GM04504 (cell line): ENCODE results near the gene TSPAN4.

Experiments used
- DNase-seq: peaks from one replicate; pipeline ENCODE4 v3.0.0-alpha.2; 2012; ENCODE audit warnings: low read depth

TSPAN4 gene, protein sequence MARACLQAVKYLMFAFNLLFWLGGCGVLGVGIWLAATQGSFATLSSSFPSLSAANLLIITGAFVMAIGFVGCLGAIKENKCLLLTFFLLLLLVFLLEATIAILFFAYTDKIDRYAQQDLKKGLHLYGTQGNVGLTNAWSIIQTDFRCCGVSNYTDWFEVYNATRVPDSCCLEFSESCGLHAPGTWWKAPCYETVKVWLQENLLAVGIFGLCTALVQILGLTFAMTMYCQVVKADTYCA

DNA sequence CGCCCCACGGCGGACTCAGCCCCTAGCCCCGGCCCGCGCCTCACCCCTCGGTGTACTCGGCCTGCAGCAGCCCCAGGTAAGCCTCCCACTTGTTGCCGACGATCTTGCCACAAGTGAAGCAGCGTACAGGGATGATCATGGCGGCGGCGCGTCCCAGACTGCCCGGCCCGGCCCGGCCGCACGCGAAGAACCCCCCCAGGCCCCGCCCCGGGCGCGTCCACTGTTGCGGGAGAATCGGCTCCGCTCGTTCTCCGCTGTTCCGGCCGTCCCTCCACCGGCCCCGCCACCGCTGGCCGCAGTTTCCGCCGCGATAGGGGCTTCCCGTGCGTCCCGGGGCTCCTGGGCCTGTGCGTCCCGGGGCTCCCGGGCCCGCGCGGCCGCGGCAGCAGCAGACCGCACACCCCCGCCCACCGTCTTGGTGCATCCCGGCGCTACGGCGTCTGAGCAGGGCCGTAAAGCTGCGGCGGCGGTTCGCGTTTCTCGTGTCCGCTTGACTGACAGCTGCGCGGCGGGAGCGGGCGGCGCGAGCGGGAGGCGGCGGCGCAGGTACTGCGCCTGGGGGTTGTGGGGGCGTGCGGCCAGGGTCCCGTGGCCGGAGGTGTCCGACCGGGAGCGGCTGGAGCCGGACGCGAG, at the start of gene TSPAN4, which contains the start of gene POLR2L:
Gene TSPAN4, plus strand, starts transcription at position 483 of the 633 bp plus-strand sequence. CDS start 7,453 bp downstream, outside the sequence.
Gene POLR2L, minus strand, starts transcription at position 160 of the 633 bp plus-strand sequence. Its CDS starts 21 bp downstream, at position 139.
- DNase-seq: peak; percentile 72

DNA sequence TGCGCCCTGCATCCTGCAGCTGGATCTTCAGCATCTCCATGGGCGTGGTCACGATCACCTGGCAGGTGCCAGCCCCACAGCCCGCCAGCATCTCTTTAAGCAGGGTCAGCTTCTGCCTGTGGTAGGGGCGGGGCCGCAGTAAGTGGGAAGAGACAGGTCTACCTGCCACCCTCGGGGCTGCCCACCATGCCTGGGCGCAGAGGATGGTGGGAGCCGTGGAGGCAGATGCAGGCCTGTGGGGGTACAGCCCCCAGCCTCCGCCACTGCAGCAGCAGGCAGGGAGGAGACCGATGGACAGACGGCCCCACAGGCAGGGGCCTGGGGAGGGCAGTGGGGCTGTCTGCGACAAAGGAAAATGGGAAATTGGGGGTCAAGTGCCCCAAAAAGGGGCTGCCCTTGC, 49.8 kb upstream of the TSPAN4 start:
- no peak for DNase-seq

DNA sequence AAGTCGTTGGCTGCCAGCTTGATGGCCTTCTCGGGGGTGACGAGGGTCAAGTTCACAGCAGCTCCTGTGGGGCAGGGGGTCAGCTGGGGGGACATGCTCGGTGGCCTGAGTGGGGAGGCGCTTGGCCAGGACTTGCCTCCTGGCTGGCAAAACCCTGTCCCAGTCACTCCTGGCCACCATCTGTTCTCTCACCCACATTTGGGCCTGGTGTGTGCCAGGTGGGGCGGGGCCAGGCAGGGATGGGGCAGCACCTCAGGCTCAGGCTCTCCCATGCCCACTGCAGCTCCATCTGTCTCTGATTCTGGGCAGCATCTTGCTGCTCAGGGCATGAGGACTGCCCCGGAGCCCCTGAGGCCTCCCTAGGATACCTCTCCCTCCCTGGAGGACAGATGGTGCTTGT, 49.1 kb upstream of the TSPAN4 start:
- DNase-seq: no peak

DNA sequence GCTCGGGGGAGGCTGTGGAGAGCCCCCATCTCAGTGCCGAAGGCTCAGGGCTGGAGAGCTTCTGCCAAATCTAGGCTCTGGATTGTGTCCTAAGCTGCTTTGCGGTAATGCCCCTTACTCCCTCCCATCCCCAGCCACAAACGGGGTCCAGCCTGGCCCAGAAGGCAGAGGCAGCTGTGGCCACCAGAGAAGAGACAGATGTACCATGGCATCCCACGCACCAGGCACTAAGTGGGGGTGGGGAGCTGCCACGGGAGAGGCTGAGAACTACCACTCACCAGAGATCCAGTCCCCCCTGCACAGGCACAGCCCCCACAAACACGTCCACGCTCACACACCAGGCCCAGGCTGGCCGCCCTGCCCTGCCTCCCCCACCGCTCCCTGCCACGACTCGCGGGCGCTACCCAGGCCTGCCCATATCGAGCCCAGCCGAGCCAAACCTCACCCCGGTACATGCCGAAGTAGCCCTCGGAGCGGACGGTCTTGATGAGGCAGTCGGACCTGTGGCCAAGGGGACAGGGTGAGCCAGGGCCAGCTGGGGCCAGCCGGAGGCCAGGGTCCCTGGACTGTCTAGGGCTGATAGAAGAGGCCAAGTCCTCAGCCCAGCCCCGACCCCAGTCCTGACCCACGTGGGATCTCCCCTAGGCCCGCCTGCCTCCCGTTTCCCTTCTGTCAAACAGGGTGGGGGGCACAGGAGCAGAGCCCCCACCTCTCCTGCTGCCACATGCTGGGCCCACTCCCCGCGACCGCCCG, 48.5 kb upstream of the TSPAN4 start:
- DNase-seq: no peak

DNA sequence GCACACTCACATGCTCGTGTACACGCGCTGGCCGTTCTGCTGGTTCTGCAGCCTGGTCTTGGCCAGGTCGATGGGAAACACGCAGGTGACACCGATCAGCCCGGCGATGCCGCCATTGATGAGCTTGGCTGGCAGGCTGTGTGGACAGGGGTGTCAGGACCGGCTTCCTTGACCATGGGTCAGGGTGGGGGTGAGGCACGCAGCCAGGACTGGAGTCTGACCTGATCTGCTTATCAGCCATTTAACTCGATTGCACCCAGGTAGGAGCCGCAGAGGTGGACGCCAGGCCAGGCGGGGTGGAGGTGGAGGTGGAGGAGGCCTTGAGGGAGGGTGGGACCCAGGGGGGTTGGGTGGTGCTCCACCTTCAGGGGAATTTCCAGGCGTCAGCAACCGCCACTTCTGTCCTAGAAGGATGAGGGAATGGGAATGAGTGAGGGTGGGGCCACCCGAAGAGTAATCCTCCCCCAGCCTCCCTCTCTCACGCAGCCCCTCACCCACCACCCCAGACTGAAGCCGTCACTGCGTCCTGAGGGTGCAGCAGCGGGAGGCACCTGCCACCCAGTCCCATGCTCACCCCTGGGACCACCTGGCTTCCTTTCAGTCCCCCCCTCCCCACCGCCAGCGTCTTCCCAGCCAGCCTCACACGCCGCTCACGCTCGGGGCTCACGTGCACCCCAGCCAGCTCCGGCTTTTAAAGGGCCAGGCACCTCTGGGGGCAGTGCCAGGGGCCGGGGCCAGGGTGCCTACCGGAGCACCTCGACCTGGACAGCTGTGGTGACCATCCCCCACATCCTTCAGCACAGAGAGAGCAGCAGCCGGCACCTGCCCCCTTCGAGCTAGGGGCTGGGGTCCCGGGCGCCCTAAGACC, 47.7 kb upstream of the TSPAN4 start:
- DNase-seq: no peak

DNA sequence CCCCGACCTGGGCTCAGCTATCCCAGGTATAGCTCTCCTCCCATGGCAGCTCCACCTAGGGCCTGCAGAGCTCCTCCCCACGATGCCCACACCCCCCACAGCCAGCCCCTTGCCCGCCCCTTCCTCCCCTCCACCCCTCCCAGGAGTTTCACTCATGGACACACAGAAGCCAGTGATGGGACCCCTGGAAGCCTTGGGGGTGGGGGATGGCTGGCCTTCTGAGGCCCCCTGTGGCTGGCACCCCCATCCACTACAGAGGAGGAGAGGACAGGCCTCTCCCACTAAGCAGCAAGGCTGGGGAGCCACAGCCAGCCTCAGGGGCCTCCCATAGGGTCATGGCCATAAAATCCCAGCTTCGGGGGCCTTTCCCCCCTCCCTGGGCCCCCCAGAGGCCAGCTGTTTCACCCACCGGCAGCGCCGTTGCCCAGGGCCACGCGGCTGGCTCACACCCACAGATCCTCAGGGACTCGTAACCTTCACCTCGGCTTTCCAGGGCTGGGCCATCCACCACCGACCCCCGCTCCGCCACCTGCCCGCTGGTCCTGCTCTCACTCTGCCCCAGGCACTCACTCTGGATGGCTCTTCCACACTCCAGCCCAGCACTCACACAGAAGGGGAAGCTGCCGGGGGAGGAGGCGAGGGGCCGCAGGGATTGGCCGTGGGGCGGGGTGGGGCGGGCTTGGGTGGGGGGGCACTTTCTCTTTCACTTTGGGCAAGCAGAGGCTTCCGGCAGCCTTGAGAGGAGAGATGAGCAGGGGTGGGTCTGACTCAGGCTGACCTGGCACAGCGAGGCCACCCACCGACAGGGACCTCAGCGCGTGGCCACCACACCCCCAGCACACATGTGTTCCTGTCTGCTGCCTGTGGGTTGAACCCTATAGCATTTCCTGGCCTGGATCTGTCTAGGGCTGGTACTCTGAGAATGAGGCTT, 46.8 kb upstream of the TSPAN4 start:
- DNase-seq: peak; percentile 81

DNA sequence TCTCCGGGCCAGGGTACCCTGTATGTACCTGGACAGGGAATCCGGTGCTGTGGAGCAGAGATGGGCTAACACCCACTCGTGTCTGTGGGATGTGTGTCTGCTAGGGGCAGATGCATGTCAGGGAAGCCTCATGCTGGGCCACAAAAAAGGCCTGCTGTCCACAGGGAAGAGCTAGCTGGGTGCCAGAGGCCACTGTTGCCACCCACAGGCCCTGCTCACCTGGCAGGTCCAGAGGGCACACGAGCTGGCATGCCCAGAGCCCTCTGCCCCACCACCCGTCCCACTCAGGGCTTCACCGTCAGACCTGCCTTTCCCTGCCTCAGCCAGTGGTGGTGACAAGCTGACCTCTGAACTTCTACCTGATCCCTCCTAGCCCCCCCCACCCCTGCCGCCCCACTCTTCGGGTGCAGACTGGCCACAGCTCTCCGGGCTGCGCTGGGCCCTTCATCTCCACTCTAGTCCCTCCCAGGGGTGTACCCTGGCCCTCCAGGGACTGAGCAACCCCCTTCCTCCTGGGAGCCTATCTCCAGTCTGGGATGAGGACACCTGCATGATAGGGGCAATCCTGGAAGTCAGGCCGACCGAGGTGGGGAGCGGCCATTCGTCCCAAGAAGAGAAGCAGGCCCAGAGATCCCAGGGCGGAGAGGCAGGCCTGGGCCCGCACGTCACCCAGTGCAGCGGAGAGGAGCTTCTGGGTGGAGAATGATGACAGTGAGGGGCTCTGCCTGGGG, 45.9 kb upstream of the TSPAN4 start:
- DNase-seq: no peak

DNA sequence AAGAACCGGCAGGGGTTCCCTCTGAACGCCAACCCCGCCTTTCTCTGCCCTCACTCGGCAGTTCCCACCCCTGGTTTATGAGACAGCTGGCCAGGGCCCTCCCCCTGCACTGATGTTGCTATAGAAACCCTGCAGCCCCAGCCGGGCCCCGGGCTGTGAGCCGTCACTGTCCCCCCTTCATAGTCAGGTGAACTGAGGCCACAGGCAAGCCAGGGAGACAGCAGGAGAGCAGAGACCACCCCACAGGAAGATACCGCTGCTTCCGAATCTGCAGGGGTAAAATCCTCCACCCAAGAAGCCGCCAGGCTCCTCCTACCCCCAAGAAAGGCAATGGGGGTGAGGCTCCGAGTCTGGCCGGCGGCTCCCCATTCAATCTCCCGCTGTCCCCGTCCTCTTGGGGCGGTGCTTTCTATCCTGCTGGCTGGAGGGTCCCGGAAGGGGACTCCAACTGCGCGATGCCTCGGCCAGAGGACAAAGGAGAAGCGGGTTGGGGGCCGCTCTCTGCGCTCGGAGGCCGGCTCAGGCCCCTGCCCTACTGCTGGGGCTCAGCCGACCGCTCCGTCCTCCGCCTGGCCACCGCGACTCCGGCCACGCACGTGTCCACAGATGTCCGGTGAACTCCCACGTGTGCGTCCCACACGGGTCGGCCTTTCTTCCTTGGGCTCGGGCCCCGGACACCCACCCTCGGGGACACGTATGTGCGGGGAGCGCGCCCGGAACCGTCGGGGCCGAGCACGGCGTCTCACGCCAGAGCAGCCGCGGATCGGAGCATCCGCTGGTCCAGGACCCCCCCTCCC, 45.2 kb upstream of the TSPAN4 start:
- peak; percentile 65 for DNase-seq

DNA sequence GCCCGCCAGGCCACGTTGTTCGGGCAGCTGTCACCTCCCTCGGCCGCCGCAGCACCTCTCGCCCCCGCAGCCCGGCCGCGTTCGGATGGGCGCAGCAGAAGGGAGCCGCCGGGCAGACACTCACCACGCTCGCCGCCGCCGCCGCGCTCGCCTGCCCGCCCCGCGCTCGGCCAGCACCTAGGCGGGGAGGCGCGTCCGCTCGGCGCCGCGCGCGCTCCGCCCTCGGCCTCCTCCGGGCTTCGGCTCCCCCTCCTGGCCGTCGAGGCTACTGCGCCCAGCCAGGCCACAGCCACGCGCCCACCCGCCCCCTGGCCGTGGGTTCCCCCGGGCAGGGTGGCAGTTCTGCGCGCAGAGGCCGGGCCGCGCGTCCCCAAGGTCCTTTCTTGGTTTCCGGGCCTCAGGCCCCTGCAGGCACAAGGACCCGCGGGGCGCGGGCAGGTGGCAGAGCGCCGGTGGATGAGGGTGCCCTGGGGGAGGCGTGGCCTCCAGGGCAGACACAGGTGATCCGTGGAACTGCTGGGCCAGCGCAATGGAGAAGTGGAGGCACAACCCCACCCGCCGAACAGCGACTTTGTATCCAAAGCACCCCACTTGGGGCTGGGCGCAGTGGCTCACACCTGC, 44.4 kb upstream of the TSPAN4 start, which contains the start of gene SLC25A22:
Gene SLC25A22, minus strand, starts transcription at position 189 of the 621 bp plus-strand sequence. CDS start 3,275 bp downstream, outside the sequence.
- peak; percentile 50 for DNase-seq

DNA sequence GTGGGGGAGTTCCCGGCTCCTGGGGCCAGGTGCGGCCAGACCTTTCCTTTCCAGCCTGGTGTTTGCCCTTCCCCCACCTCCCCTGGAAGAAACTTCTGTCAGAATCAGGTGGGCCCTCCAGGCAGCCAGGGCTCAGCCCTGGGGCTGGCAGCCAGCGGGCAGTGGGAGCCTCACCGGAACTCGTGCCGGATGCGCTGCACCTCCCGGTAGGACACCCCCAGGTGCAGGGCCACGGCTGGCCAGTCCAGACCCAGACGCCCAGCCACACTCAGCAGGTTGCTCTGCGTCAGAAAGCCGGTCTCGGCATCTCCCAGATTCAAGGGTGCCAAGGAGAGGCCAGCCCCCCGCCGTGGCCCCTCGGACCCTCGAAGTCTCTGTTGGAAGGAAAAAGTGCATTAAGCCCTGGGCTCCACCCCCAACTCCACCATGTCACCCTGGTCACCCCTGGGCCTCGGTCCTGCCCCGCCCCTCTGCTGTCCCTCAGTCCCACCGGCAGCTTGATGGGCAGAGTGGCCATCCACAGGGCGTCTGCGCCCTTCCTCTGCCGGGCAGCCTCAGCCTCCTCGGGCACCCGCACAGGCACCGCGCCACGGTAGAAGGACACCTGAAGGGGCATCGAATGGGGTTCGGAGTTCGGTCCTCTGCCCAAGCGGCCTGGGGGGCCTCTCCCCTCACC, 42.9 kb upstream of the TSPAN4 start:
- DNase-seq: no peak

DNA sequence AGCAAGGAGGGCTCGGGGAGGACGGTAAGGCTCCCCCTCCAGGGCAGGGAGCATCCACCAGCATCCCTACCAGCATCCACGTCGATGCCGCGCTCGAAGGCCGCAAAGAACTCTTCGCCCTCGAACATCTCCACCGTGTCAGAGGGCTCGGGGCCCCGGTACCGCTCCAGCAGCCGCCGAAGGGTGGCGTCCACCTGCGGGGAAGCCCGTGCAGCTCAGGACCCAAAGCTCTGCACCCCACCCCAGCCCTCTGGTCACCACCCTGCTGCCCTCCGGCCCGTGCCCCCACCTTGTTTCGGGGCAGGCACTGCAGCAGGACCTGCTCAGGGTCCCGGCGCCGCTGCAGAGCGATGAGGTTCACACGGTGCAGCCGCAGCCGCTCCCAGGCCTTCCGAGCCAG, 42.2 kb upstream of the TSPAN4 start:
- DNase-seq: no peak

DNA sequence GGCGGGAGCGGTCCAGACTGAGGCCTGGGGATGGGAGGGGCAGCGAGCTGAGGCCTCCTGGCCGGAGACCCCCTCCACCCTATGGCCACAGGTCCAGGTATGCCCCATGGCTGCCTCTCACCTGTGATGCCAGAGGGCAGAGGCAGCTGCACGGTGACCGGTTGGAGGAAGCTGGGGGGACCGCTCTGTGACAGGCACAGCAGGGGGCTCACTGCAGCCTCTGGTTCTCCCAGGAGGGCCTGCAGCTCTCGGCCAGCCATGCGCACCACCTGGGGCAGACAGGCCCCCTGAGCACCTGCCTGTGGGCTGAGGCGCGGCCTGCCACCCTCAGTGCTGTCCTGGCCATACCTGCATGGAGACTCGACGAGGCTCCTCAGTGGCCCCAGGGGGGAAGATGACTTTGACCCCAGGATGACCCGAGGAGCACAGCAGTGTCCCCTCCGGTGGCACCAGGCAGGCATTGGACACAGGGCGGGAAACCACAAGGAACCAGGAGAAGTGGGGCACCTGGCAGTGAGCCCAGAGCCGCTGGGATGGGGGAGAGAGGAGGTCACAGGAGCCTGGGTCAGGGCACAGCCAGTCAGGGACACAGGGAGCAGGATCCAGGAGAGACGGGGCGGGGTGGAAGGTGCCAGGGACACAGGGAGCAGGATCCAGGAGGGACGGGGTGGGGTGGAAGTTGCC, 41.4 kb upstream of the TSPAN4 start:
- DNase-seq: no peak

DNA sequence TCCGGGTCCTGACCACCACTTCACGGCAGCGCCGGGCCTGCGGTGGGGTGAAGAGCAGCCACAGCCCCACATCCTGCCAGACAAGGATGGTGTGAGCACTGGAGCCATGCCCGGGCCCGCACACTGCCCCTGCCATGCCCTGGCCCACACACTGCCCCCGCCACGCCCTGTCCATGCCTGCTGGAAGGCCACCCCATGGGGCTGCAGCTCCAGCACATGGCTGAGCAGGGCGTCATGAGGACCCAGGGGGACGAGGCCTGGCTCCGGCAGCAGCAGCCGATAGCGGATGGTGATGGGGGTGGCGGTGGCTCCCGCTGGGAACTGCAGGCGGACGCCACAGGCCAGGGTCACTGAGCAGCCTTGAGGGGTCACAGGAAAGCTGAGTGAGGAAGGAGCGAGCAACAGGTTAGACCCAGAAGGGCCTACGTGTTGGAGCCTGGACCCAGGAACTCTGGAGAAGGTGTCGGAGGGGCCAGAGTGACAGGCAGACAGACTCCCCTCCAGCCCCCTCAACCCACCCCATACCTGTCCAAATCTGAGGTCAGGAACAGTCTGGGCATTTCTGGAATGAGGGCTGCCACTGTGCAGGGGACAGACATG, 40.5 kb upstream of the TSPAN4 start:
- DNase-seq: no peak

DNA sequence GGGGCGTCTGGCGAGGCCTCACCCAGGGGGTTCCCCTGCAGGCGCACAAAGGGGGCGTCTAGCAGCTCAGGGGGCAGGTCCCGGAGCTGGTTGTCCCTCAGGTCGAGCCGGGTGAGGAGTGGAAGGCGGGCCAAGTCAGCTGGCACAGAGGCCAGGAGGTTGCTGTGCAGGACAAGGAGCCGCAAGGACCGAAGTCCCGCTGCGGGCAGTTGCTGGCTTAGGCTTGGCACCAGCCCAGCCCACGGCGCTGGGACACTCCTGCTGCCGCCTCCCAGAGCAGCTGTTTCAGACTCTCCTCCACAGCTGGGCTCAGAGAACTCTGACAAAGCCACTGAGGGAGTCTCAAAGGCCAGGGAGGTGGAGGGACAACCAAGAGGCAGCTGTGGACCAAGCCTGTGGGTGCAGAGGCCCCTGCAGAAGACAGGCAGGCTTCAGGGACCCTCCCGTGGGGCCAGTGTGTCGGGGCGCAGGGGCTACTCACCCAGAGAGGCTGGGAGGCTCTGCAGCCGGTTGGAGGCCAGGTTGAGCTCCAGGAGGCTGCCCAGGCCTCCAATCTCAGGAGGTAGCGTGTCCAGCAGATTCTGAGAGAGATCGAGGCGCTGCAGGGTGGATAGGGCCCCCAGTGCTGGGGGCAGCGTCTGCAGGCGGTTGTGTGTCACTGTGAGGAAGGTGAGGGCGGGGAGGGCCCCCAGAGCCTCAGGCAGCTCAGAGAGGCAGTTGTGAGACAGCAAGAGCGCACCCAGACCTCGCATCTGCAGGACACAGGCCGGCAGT, 39.8 kb upstream of the TSPAN4 start:
- DNase-seq: no peak

DNA sequence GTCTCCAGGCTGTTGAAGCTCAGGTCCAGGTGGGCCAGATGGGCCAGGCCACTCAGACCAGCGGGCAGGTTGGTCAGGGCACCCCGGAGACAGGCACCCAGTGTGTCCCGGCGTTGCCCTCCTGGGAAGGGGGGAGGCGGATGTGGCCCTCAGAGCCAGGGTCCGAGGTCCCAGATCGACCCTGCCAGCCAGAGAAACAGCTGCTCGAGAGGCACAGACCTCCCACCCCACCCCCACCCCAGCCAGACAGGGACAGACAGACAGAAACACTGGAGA, 39.2 kb upstream of the TSPAN4 start:
- no peak for DNase-seq

DNA sequence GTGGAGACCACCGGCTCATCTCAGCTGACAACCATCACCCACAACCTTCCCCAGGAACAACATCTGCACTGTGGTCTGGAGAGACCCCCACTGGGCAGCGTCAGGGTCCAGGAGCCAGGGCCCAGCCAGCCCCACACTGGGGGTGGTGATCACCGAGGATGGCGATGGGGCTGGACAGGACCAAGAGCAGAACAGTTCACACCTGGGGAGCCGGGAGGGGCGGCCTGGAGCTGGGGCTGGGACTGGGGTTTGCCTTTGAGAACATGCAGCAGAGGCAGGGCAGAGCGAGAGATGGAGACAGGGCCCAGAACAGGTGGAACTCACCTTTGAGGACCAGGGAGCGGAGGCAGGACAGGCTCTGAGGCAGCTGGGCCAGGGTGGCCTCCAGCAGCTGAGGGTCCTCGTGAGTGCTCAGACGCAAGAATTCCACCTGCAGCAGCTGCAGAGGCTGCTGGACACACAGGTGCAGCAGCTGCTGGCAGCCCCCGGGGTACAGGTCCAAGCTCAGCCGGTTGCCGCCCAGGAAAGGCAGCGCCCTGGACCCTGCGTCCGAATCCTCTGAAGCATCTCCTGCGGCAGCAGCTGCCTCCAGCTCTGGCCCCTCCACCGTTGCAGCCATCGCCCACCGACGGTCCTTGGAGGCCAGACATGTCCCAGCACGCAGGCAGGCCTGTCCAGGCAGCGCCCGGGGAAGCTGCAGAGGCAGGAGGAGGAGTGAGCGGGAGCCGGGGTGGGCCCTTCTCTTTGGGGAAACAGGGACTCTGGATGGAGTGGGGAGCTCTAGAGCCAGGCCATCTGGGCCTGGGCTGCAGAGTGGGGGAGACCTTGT, 38.7 kb upstream of the TSPAN4 start:
- DNase-seq: no peak
